ENCODE results near the gene ZHX3. TPM values are rescaled to one million over a fixed set of nuclear protein-coding genes. Genes with fewer than 3 reads are reported as not detected.

Gene ZHX3
- total RNA-seq, 1 donor: 36.6 TPM

- H3K9me3 ChIP-seq (ENCODE audit: low read depth, low read length): no peaks in the 10 kb centered on the region
- H2AFZ ChIP-seq (ENCODE audit: low read length): no peak overlapping the region
- DNase-seq (ENCODE audit: insufficient read length, low spot score, missing footprints): no peak
- no peak overlapping the region for H3K4me2 ChIP-seq (ENCODE audit: insufficient read depth, low read length)
- H3K4me3 ChIP-seq (ENCODE audit: insufficient read depth, low read length): no peak overlapping the region
- peaks cover 11% of the 10 kb centered on the region for H3K36me3 ChIP-seq (ENCODE audit: insufficient read depth, low read length)
- H4K20me1 ChIP-seq (ENCODE audit: insufficient read depth, low read length): peaks cover 3% of the 10 kb centered on the region
- H3K79me2 ChIP-seq (ENCODE audit: insufficient read depth, low read length): no peaks in the 10 kb centered on the region
- no peak for TF ChIP-seq CTCF (IDR thresholded peaks at IDR 0.05; ENCODE audit: extremely low read depth, low read depth, low read length)
- no peaks in the 10 kb centered on the region for H3K4me1 ChIP-seq (ENCODE audit: insufficient read depth, low read length)
- no peaks in the 10 kb centered on the region for H3K27me3 ChIP-seq (ENCODE audit: insufficient read depth, low read length)
- no peak overlapping the region for H3K27ac ChIP-seq (ENCODE audit: low read depth, low read length)
Observed at GRCh38 chr20:41349266-41349665, 31.7 kb upstream of the ZHX3 start.

- no peaks in the 10 kb centered on the region for H3K9me3 ChIP-seq (ENCODE audit: low read depth, low read length)
- H3K4me2 ChIP-seq (ENCODE audit: insufficient read depth, low read length): no peak overlapping the region
- peaks cover 3% of the 10 kb centered on the region for H4K20me1 ChIP-seq (ENCODE audit: insufficient read depth, low read length)
- TF ChIP-seq CTCF (IDR thresholded peaks at IDR 0.05; ENCODE audit: extremely low read depth, low read depth, low read length): no peak
- peak; percentile 75 for DNase-seq (ENCODE audit: insufficient read length, low spot score, missing footprints)
- H3K27me3 ChIP-seq (ENCODE audit: insufficient read depth, low read length): no peaks in the 10 kb centered on the region
- no peaks in the 10 kb centered on the region for H3K4me1 ChIP-seq (ENCODE audit: insufficient read depth, low read length)
- no peak overlapping the region for H2AFZ ChIP-seq (ENCODE audit: low read length)
- no peak overlapping the region for H3K27ac ChIP-seq (ENCODE audit: low read depth, low read length)
- H3K79me2 ChIP-seq (ENCODE audit: insufficient read depth, low read length): no peaks in the 10 kb centered on the region
- no peak overlapping the region for H3K4me3 ChIP-seq (ENCODE audit: insufficient read depth, low read length)
- H3K36me3 ChIP-seq (ENCODE audit: insufficient read depth, low read length): peaks cover 11% of the 10 kb centered on the region
Observed at GRCh38 chr20:41348430-41349172, 31.1 kb upstream of the ZHX3 start.

GRCh38 chr20:41347523-41348429, 30.2 kb upstream of the ZHX3 start:
- no peaks in the 10 kb centered on the region for H3K4me1 ChIP-seq (ENCODE audit: insufficient read depth, low read length)
- TF ChIP-seq CTCF (IDR thresholded peaks at IDR 0.05; ENCODE audit: extremely low read depth, low read depth, low read length): no peak
- H2AFZ ChIP-seq (ENCODE audit: low read length): no peak overlapping the region
- H3K27me3 ChIP-seq (ENCODE audit: insufficient read depth, low read length): no peaks in the 10 kb centered on the region
- H3K27ac ChIP-seq (ENCODE audit: low read depth, low read length): no peak overlapping the region
- no peak overlapping the region for H3K4me3 ChIP-seq (ENCODE audit: insufficient read depth, low read length)
- peaks cover 11% of the 10 kb centered on the region for H3K36me3 ChIP-seq (ENCODE audit: insufficient read depth, low read length)
- no peak overlapping the region for H3K4me2 ChIP-seq (ENCODE audit: insufficient read depth, low read length)
- no peaks in the 10 kb centered on the region for H3K9me3 ChIP-seq (ENCODE audit: low read depth, low read length)
- no peaks in the 10 kb centered on the region for H3K79me2 ChIP-seq (ENCODE audit: insufficient read depth, low read length)
- H4K20me1 ChIP-seq (ENCODE audit: insufficient read depth, low read length): peaks cover 3% of the 10 kb centered on the region
- peak; percentile 72 for DNase-seq (ENCODE audit: insufficient read length, low spot score, missing footprints)

GRCh38 chr20:41345729-41346067, 28.2 kb upstream of the ZHX3 start:
- Histone ChIP-seq H3K4me1 (ENCODE audit: insufficient read depth, low read length) (no peaks in the 10 kb centered on the region), H3K4me2 (ENCODE audit: insufficient read depth, low read length) (no peak overlapping the region), H3K79me2 (ENCODE audit: insufficient read depth, low read length) (peaks cover 2% of the 10 kb centered on the region), H2AFZ (ENCODE audit: low read length) (no peak overlapping the region), H4K20me1 (ENCODE audit: insufficient read depth, low read length) (peaks cover 3% of the 10 kb centered on the region), H3K9me3 (ENCODE audit: low read depth, low read length) (no peaks in the 10 kb centered on the region), H3K36me3 (ENCODE audit: insufficient read depth, low read length) (peaks cover 11% of the 10 kb centered on the region), H3K27ac (ENCODE audit: low read depth, low read length) (no peak overlapping the region), H3K27me3 (ENCODE audit: insufficient read depth, low read length) (no peaks in the 10 kb centered on the region), H3K4me3 (ENCODE audit: insufficient read depth, low read length) (no peak overlapping the region)
- no peak for TF ChIP-seq CTCF (IDR thresholded peaks at IDR 0.05; ENCODE audit: extremely low read depth, low read depth, low read length)
- peak; percentile 75 for DNase-seq (ENCODE audit: insufficient read length, low spot score, missing footprints)
